MCF 10A (cell line): ENCODE results near the gene SS18L1. TPM values are rescaled to one million over a fixed set of nuclear protein-coding genes. Genes with fewer than 3 reads are reported as not detected.

Experiments used
- BruUV-seq: library from RNA; stranded (reverse); fragments of 400-500 nt; replicated peaks from 2 replicates; lab custom pipeline; 2021; lab: Mats Ljungman, UMichigan
- CTCF ChIA-PET: fragments of 300-600 bp; sonication (Branson Sonifier 250); formaldehyde crosslinking; extraction: SDS; loops from one replicate; lab custom pipeline; 2021; ENCODE audit warnings: antibody characterized with exemption, inconsistent platforms; lab: Yijun Ruan, JAX
- POLR2A ChIA-PET: fragments of 300-600, 350-650 bp; sonication (Branson Sonifier 250); formaldehyde crosslinking; extraction: SDS; loops from one replicate; lab custom pipeline; 2020; ENCODE audit warnings: antibody characterized with exemption, inconsistent platforms; lab: Yijun Ruan, JAX
- DNase-seq: peaks from one replicate; pipeline ENCODE4 v3.0.0-alpha.2; 2018; ENCODE audit not compliant: unreplicated experiment
- H3K27ac Mint-ChIP-seq: one replicate; pipeline ENCODE4 v1.8.0; 2022; ENCODE audit warnings: mild to moderate bottlenecking, low read depth, mixed read lengths; ENCODE audit not compliant: unreplicated experiment
- H3K27me3 Mint-ChIP-seq: one replicate; pipeline ENCODE4 v1.8.0; 2022; ENCODE audit warnings: mixed read lengths; ENCODE audit not compliant: insufficient read depth, unreplicated experiment
- H3K36me3 Mint-ChIP-seq: one replicate; pipeline ENCODE4 v1.8.0; 2022; ENCODE audit warnings: mild to moderate bottlenecking, moderate library complexity, mixed read lengths; ENCODE audit not compliant: insufficient read depth, unreplicated experiment
- H3K4me1 Mint-ChIP-seq: one replicate; pipeline ENCODE4 v1.8.0; 2022; ENCODE audit warnings: mixed read lengths; ENCODE audit not compliant: insufficient read depth, unreplicated experiment
- H3K4me3 Mint-ChIP-seq: one replicate; pipeline ENCODE4 v1.8.0; 2022; ENCODE audit warnings: mild to moderate bottlenecking, moderate library complexity, mixed read lengths; ENCODE audit not compliant: unreplicated experiment
- H3K9me3 Mint-ChIP-seq: one replicate; pipeline ENCODE4 v1.8.0; 2022; ENCODE audit warnings: mixed read lengths; ENCODE audit not compliant: unreplicated experiment
- intact Hi-C: fragments of 100-400 bp; cut with micrococcal nuclease; formaldehyde crosslinking; loops from 2 replicates; pipeline ENCODE4 v1.14.1; 2022
- total RNA-seq: library from RNA; stranded (reverse); gene quantifications from 2 replicates; pipeline ENCODE4 v1.2.3, GENCODE V29; 2022
- TF ChIP-seq, protein P1 (sequence below): fragments of 200-600 bp; IDR thresholded peaks from one replicate; pipeline ENCODE4 v1.8.0; 2022; ENCODE audit warnings: antibody characterized with exemption, mild to moderate bottlenecking; ENCODE audit not compliant: unreplicated experiment

The SS18L1 gene
- total RNA-seq, 1 experiment from 2014 or later = 16.1 TPM

DNA sequence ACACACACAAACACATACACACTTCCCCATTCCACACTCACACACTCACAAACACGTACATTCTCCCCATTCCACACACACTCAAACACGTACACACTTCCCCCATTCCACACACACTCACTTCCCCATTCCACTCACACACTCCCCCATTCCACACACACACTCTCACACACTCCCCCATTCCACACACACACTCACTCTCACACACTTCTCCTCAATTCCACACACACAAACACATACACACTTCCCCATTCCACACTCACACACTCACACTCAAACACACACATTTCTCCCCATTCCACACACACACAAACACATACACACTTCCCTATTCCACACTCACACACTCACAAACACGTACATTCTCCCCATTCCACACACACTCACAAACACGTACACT lies 86.1 kb downstream of the SS18L1 start:
- H3K27ac Mint-ChIP-seq = no peak overlapping the region
- TF ChIP-seq, protein P1, sequence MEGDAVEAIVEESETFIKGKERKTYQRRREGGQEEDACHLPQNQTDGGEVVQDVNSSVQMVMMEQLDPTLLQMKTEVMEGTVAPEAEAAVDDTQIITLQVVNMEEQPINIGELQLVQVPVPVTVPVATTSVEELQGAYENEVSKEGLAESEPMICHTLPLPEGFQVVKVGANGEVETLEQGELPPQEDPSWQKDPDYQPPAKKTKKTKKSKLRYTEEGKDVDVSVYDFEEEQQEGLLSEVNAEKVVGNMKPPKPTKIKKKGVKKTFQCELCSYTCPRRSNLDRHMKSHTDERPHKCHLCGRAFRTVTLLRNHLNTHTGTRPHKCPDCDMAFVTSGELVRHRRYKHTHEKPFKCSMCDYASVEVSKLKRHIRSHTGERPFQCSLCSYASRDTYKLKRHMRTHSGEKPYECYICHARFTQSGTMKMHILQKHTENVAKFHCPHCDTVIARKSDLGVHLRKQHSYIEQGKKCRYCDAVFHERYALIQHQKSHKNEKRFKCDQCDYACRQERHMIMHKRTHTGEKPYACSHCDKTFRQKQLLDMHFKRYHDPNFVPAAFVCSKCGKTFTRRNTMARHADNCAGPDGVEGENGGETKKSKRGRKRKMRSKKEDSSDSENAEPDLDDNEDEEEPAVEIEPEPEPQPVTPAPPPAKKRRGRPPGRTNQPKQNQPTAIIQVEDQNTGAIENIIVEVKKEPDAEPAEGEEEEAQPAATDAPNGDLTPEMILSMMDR = no peak
- BruUV-seq = no TSS peak
- no peak overlapping the region for H3K4me3 Mint-ChIP-seq
- ChIA-PET POLR2A (no interaction called here), CTCF (no interaction called here)
- peaks cover 24% of the 10 kb centered on the region for H3K27me3 Mint-ChIP-seq
- no peak for DNase-seq
- intact Hi-C loops = no loop called here
- H3K4me1 Mint-ChIP-seq = no peaks in the 10 kb centered on the region
- H3K36me3 Mint-ChIP-seq = no peaks in the 10 kb centered on the region
- H3K9me3 Mint-ChIP-seq = no peaks in the 10 kb centered on the region

- no peak for DNase-seq
- no peaks in the 10 kb centered on the region for H3K9me3 Mint-ChIP-seq
- BruUV-seq = no TSS peak
- POLR2A ChIA-PET = no interaction called here
- H3K36me3 Mint-ChIP-seq = no peaks in the 10 kb centered on the region
- intact Hi-C loops = no loop called here
- no peaks in the 10 kb centered on the region for H3K4me1 Mint-ChIP-seq
- peaks cover 18% of the 10 kb centered on the region for H3K27me3 Mint-ChIP-seq
- no peak overlapping the region for H3K4me3 Mint-ChIP-seq
- TF ChIP-seq, protein P1 = no peak
- CTCF ChIA-PET = interaction anchor here (1.0 kb wide), 1 partner anchor 88 kb away, joined by 3 read pairs; no protein-coding TSS in a partner anchor
- H3K27ac Mint-ChIP-seq = no peak overlapping the region
Observed at GRCh38 chr20:62230276-62230675, 86.7 kb downstream of the SS18L1 start.

GRCh38 chr20:62230696-62231095 lies 87.1 kb downstream of the SS18L1 start:
- intact Hi-C loops = no loop called here
- DNase-seq = no peak
- no peak overlapping the region for H3K4me3 Mint-ChIP-seq
- no peaks in the 10 kb centered on the region for H3K4me1 Mint-ChIP-seq
- TF ChIP-seq, protein P1 = no peak
- ChIA-PET CTCF (interaction anchor here (1.0 kb wide), 1 partner anchor 89 kb away, joined by 3 read pairs; no protein-coding TSS in a partner anchor), POLR2A (interaction anchor here (0.6 kb wide), 1 partner anchor 9 kb away, joined by 3 read pairs; no protein-coding TSS in a partner anchor)
- peaks cover 14% of the 10 kb centered on the region for H3K27me3 Mint-ChIP-seq
- H3K9me3 Mint-ChIP-seq = no peaks in the 10 kb centered on the region
- no peaks in the 10 kb centered on the region for H3K36me3 Mint-ChIP-seq
- no TSS peak for BruUV-seq
- H3K27ac Mint-ChIP-seq = no peak overlapping the region

- Mint-ChIP-seq H3K36me3 (no peaks in the 10 kb centered on the region), H3K9me3 (no peaks in the 10 kb centered on the region), H3K4me1 (no peaks in the 10 kb centered on the region), H3K27ac (no peak overlapping the region), H3K27me3 (peaks cover 10% of the 10 kb centered on the region), H3K4me3 (no peak overlapping the region)
- intact Hi-C loops = no loop called here
- CTCF ChIA-PET = interaction anchor here (0.6 to 1.0 kb wide), 2 partner anchors 26 to 89 kb away, joined by 3 to 5 read pairs; no protein-coding TSS in a partner anchor
- TF ChIP-seq, protein P1 = no peak
- POLR2A ChIA-PET = interaction anchor here (0.6 kb wide), 1 partner anchor 10 kb away, joined by 3 read pairs; no protein-coding TSS in a partner anchor
- DNase-seq = no peak
- no TSS peak for BruUV-seq
Observed at GRCh38 chr20:62231292-62231691, 87.7 kb downstream of the SS18L1 start.

Other genes starting within 250 kb of the SS18L1 start
- gene TAF4, start 77.9 kb upstream of the SS18L1 start, total RNA-seq = 15.9 and 16.1 TPM in 2 replicates
- gene LSM14B, start 21.3 kb upstream of the SS18L1 start, total RNA-seq = 33.3 and 35.1 TPM in 2 replicates
- gene PSMA7, start 375 bp upstream of the SS18L1 start, total RNA-seq = 362 and 419 TPM in 2 replicates
- gene MTG2, start 39.3 kb downstream of the SS18L1 start, total RNA-seq = 46.9 and 61.0 TPM in 2 replicates
- gene HRH3, start 76.5 kb downstream of the SS18L1 start, total RNA-seq = not detected in 2 replicates
- gene OSBPL2, start 94.8 kb downstream of the SS18L1 start, total RNA-seq = 38.8 and 51.9 TPM in 2 replicates
- 98.0 and 127 TPM in 2 replicates for gene ADRM1, start 159.2 kb downstream of the SS18L1 start, total RNA-seq
- gene LAMA5, start 223.5 kb downstream of the SS18L1 start, total RNA-seq = 266 and 292 TPM in 2 replicates
- 1,978 and 2,055 TPM in 2 replicates for gene RPS21, start 243.3 kb downstream of the SS18L1 start, total RNA-seq